Measurements from ENCODE around the gene TMEM132E.

- no peak for TF ChIP-seq CTCF (IDR thresholded peaks at IDR 0.05)
- no peak for TF ChIP-seq POLR2A (IDR thresholded peaks at IDR 0.05)
These were observed 88.3 kb downstream of the TMEM132E start for GRCh38 chr17:34667656-34668055.
